Measurements from ENCODE around the gene CTNNBL1. TPM values are rescaled to one million over a fixed set of nuclear protein-coding genes. Genes with fewer than 3 reads are reported as not detected.

CTNNBL1 gene
- total RNA-seq, 1 experiment from 2014 or later, result 203 TPM

- no peaks in the 10 kb centered on the region for H3K9me3 Mint-ChIP-seq (ENCODE audit: unreplicated experiment)
- no TSS peak for BruUV-seq (replicated peaks)
- H3K27me3 ChIP-seq (replicated peaks; ENCODE audit: control insufficient read depth, insufficient read depth, low read length), result peaks cover 2% of the 10 kb centered on the region; the same call in 1 of the 2 replicates
- TF ChIP-seq CTCF (IDR thresholded peaks at IDR 0.05; ENCODE audit: insufficient read depth in 1 of 2, low read depth in 1 of 2, low read length in 1 of 2, severe bottlenecking in 1 of 2, unreplicated experiment in 1 of 2), result no peak
- no peaks in the 10 kb centered on the region for H3K9me3 ChIP-seq
- H3K36me3 Mint-ChIP-seq (ENCODE audit: insufficient read depth, unreplicated experiment), result no peaks in the 10 kb centered on the region
- peaks cover 25% of the 10 kb centered on the region for H3K27me3 Mint-ChIP-seq (ENCODE audit: insufficient read depth, unreplicated experiment)
- peaks cover 8% of the 10 kb centered on the region for H3K4me1 Mint-ChIP-seq (ENCODE audit: low read depth, unreplicated experiment)
- ChIA-PET CTCF (interaction anchor here (1.0 kb wide), 1 partner anchor 81 kb away, joined by 5 read pairs; no protein-coding TSS in a partner anchor), POLR2A (no interaction called here)
- H3K36me3 ChIP-seq (ENCODE audit: control insufficient read depth, insufficient read depth, low read length), result no peaks in the 10 kb centered on the region
- peak in 1 of 2 experiments; percentile 49 for DNase-seq
- H3K4me3 ChIP-seq (ENCODE audit: low read depth, low read length), result no peak overlapping the region
- no peak overlapping the region for H3K4me3 Mint-ChIP-seq (ENCODE audit: unreplicated experiment)
- intact Hi-C loops (cut with micrococcal nuclease; ENCODE audit: unreplicated experiment), result no loop called here
- H3K4me1 ChIP-seq, result no peaks in the 10 kb centered on the region
- H3K27ac Mint-ChIP-seq (ENCODE audit: unreplicated experiment), result no peak overlapping the region
Observed at GRCh38 chr20:37911838-37912281, 218.0 kb downstream of the CTNNBL1 start.

GRCh38 chr20:37912874-37913273 is 219.0 kb downstream of the CTNNBL1 start:
- H3K27me3 ChIP-seq (replicated peaks; ENCODE audit: control insufficient read depth, insufficient read depth, low read length), result peaks cover 2% of the 10 kb centered on the region; the same call in 1 of the 2 replicates
- H3K36me3 ChIP-seq (ENCODE audit: control insufficient read depth, insufficient read depth, low read length), result no peaks in the 10 kb centered on the region
- H3K4me1 Mint-ChIP-seq (ENCODE audit: low read depth, unreplicated experiment), result peaks cover 8% of the 10 kb centered on the region
- DNase-seq, result no peak
- H3K9me3 ChIP-seq, result no peaks in the 10 kb centered on the region
- H3K4me3 Mint-ChIP-seq (ENCODE audit: unreplicated experiment), result no peak overlapping the region
- TF ChIP-seq CTCF (IDR thresholded peaks at IDR 0.05; ENCODE audit: insufficient read depth in 1 of 2, low read depth in 1 of 2, low read length in 1 of 2, severe bottlenecking in 1 of 2, unreplicated experiment in 1 of 2), result no peak
- no peaks in the 10 kb centered on the region for H3K9me3 Mint-ChIP-seq (ENCODE audit: unreplicated experiment)
- H3K27ac Mint-ChIP-seq (ENCODE audit: unreplicated experiment), result no peak overlapping the region
- H3K4me3 ChIP-seq (ENCODE audit: low read depth, low read length), result no peak overlapping the region
- peaks cover 27% of the 10 kb centered on the region for H3K27me3 Mint-ChIP-seq (ENCODE audit: insufficient read depth, unreplicated experiment)
- no peaks in the 10 kb centered on the region for H3K4me1 ChIP-seq
- intact Hi-C loops (cut with micrococcal nuclease; ENCODE audit: unreplicated experiment), result no loop called here
- no TSS peak for BruUV-seq (replicated peaks)
- POLR2A ChIA-PET, result no interaction called here
- CTCF ChIA-PET, result interaction anchor here (0.6 to 1.7 kb wide), 2 partner anchors 349 to 721 kb away, joined by 3 to 4 read pairs; no protein-coding TSS in a partner anchor
- no peaks in the 10 kb centered on the region for H3K36me3 Mint-ChIP-seq (ENCODE audit: insufficient read depth, unreplicated experiment)

- Mint-ChIP-seq H3K4me1 (ENCODE audit: low read depth, unreplicated experiment) (peaks cover 8% of the 10 kb centered on the region), H3K9me3 (ENCODE audit: unreplicated experiment) (no peaks in the 10 kb centered on the region), H3K36me3 (ENCODE audit: insufficient read depth, unreplicated experiment) (no peaks in the 10 kb centered on the region), H3K27me3 (ENCODE audit: insufficient read depth, unreplicated experiment) (peaks cover 26% of the 10 kb centered on the region), H3K27ac (ENCODE audit: unreplicated experiment) (no peak overlapping the region), H3K4me3 (ENCODE audit: unreplicated experiment) (no peak overlapping the region)
- TF ChIP-seq CTCF (IDR thresholded peaks at IDR 0.05; ENCODE audit: insufficient read depth in 1 of 2, low read depth in 1 of 2, low read length in 1 of 2, severe bottlenecking in 1 of 2, unreplicated experiment in 1 of 2), result no peak
- Histone ChIP-seq H3K4me1 (no peaks in the 10 kb centered on the region), H3K4me3 (ENCODE audit: low read depth, low read length) (no peak overlapping the region), H3K9me3 (no peaks in the 10 kb centered on the region), H3K36me3 (ENCODE audit: control insufficient read depth, insufficient read depth, low read length) (no peaks in the 10 kb centered on the region), H3K27me3 (replicated peaks; ENCODE audit: control insufficient read depth, insufficient read depth, low read length) (no peaks in the 10 kb centered on the region; the same call in 1 of the 2 replicates)
- POLR2A ChIA-PET, result no interaction called here
- no peak for DNase-seq
- CTCF ChIA-PET, result interaction anchor here (0.6 to 1.7 kb wide), 2 partner anchors 350 to 722 kb away, joined by 3 to 4 read pairs; no protein-coding TSS in a partner anchor
- no TSS peak for BruUV-seq (replicated peaks)
- intact Hi-C loops (cut with micrococcal nuclease; ENCODE audit: unreplicated experiment), result no loop called here
Observed at GRCh38 chr20:37913567-37914366, 219.9 kb downstream of the CTNNBL1 start.
